ENCODE results near the gene SLAMF9.

Gene SLAMF9

GRCh38 chr1:159993911-159994310, 39.9 kb upstream of the SLAMF9 start:
- no peak overlapping the region for H3K4me3 ChIP-seq (ENCODE audit: low read depth, low read length)
- no peak for DNase-seq (ENCODE audit: low read depth)
- TF ChIP-seq MAX (IDR thresholded peaks at IDR 0.05; ENCODE audit: low read depth, low read length) (no peak), MYC (IDR thresholded peaks at IDR 0.05; ENCODE audit: low read depth, low read length) (no peak), CTCF (IDR thresholded peaks at IDR 0.05; ENCODE audit: low read depth, low read length) (no peak), POLR2A (IDR thresholded peaks at IDR 0.05; ENCODE audit: extremely low read depth, insufficient read length) (no peak)

- no peak for DNase-seq (ENCODE audit: low read depth)
- TF ChIP-seq CTCF (IDR thresholded peaks at IDR 0.05; ENCODE audit: low read depth, low read length) (no peak), MAX (IDR thresholded peaks at IDR 0.05; ENCODE audit: low read depth, low read length) (no peak), POLR2A (IDR thresholded peaks at IDR 0.05; ENCODE audit: extremely low read depth, insufficient read length) (no peak), MYC (IDR thresholded peaks at IDR 0.05; ENCODE audit: low read depth, low read length) (no peak)
Observed at GRCh38 chr1:159992161-159992560, 38.1 kb upstream of the SLAMF9 start.

DNA sequence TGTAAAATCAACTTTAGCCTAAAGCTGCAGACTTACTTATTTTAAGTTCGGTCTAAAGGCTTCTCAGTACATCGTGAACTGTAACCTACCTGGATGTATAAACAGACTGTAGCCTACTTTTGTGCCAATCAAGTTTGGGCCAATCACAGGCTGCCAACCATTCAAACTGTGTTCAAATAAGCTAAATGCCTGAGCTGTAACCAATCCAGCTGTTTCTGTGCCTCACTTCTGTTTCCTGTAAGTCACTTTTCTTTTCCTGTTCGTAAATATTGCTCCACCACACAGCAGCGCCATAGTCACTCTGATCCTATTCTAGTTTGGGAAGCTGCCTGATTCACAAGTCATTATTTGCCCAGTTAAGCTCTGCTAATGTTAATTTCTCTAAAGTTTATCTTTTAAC, 37.5 kb upstream of the SLAMF9 start:
- TF ChIP-seq POLR2A (IDR thresholded peaks at IDR 0.05; ENCODE audit: extremely low read depth, insufficient read length) (no peak), MAX (IDR thresholded peaks at IDR 0.05; ENCODE audit: low read depth, low read length) (no peak), CTCF (IDR thresholded peaks at IDR 0.05; ENCODE audit: low read depth, low read length) (no peak), MYC (IDR thresholded peaks at IDR 0.05; ENCODE audit: low read depth, low read length) (no peak)
- peak; percentile 45 for DNase-seq (ENCODE audit: low read depth)
- H3K4me3 ChIP-seq (ENCODE audit: low read depth, low read length), result no peak overlapping the region

More at GRCh38 chr1:159992161-159992560, 38.1 kb upstream of the SLAMF9 start:
- H3K4me3 ChIP-seq (ENCODE audit: low read depth, low read length), result no peak overlapping the region

GRCh38 chr1:159990005-159990404, 36.0 kb upstream of the SLAMF9 start:
- TF ChIP-seq POLR2A (IDR thresholded peaks at IDR 0.05; ENCODE audit: extremely low read depth, insufficient read length) (no peak), CTCF (IDR thresholded peaks at IDR 0.05; ENCODE audit: low read depth, low read length) (no peak), MAX (IDR thresholded peaks at IDR 0.05; ENCODE audit: low read depth, low read length) (no peak), MYC (IDR thresholded peaks at IDR 0.05; ENCODE audit: low read depth, low read length) (no peak)
- no peak overlapping the region for H3K4me3 ChIP-seq (ENCODE audit: low read depth, low read length)
- no peak for DNase-seq (ENCODE audit: low read depth)

DNA sequence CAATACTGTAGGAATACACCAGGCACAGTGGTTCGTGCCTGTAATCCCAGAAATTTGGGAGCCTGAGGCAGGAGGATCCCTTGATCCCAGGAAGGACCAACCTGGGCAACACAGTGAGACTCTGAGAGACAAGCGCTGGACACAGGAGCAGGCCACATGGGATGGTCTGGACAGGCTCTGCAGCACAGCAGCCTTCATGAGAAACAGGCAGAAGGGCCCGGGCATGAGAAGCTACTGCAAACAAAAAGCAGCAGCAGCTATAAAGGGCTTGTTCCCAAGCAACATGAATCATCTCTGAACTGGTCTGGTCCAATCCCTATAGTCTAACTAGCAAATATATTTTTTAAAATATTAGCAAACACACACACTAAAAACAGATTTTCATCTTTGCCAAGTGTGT, 35.5 kb upstream of the SLAMF9 start:
- no peak overlapping the region for H3K4me3 ChIP-seq (ENCODE audit: low read depth, low read length)
- no peak for DNase-seq (ENCODE audit: low read depth)
- no peak for TF ChIP-seq MYC (IDR thresholded peaks at IDR 0.05; ENCODE audit: low read depth, low read length)
- no peak for TF ChIP-seq POLR2A (IDR thresholded peaks at IDR 0.05; ENCODE audit: extremely low read depth, insufficient read length)

GRCh38 chr1:159988006-159988405, 34.0 kb upstream of the SLAMF9 start:
- no peak for DNase-seq (ENCODE audit: low read depth)
- H3K4me3 ChIP-seq (ENCODE audit: low read depth, low read length), result no peak overlapping the region
- TF ChIP-seq CTCF (IDR thresholded peaks at IDR 0.05; ENCODE audit: low read depth, low read length) (no peak), POLR2A (IDR thresholded peaks at IDR 0.05; ENCODE audit: extremely low read depth, insufficient read length) (no peak), MYC (IDR thresholded peaks at IDR 0.05; ENCODE audit: low read depth, low read length) (no peak), MAX (IDR thresholded peaks at IDR 0.05; ENCODE audit: low read depth, low read length) (no peak)
